ENCODE results near the gene PLA2G4F. TPM values are rescaled to one million over a fixed set of nuclear protein-coding genes. Genes with fewer than 3 reads are reported as not detected.

Gene PLA2G4F
- total RNA-seq, 1 donor from 2014 or later, result 35.1 TPM

GRCh38 chr15:42130246-42130986 is 26.0 kb downstream of the PLA2G4F start:
- H3K27ac ChIP-seq, result no peak overlapping the region
- no peaks in the 10 kb centered on the region for H3K4me1 ChIP-seq
- DNase-seq (ENCODE audit: extremely low spot score in 2 of 2), result no peak
- no peak for TF ChIP-seq CTCF (IDR thresholded peaks at IDR 0.05)
- no peak for TF ChIP-seq POLR2A (IDR thresholded peaks at IDR 0.05)
- no peak for TF ChIP-seq POLR2AphosphoS5 (IDR thresholded peaks at IDR 0.05; ENCODE audit: insufficient read depth in 1 of 2, low read depth in 1 of 2)
- intact Hi-C loops (cut with DNase I), result no loop called here
- no peak overlapping the region for H3K4me3 ChIP-seq
- H3K27me3 ChIP-seq, result no peaks in the 10 kb centered on the region
- no peaks in the 10 kb centered on the region for H3K36me3 ChIP-seq
- H3K9me3 ChIP-seq, result no peaks in the 10 kb centered on the region

- H3K4me3 ChIP-seq, result no peak overlapping the region
- intact Hi-C loops (cut with DNase I), result no loop called here
Observed at GRCh38 chr15:42129364-42129763, 27.1 kb downstream of the PLA2G4F start.

GRCh38 chr15:42128476-42128875 is 28.0 kb downstream of the PLA2G4F start:
- TF ChIP-seq POLR2A (IDR thresholded peaks at IDR 0.05) (no peak), POLR2AphosphoS5 (IDR thresholded peaks at IDR 0.05; ENCODE audit: insufficient read depth in 1 of 2, low read depth in 1 of 2) (no peak), CTCF (IDR thresholded peaks at IDR 0.05) (no peak)
- intact Hi-C loops (cut with DNase I), result no loop called here

More at GRCh38 chr15:42129364-42129763, 27.1 kb downstream of the PLA2G4F start:
- Histone ChIP-seq H3K4me1 (no peaks in the 10 kb centered on the region), H3K9me3 (no peaks in the 10 kb centered on the region), H3K27ac (no peak overlapping the region), H3K27me3 (no peaks in the 10 kb centered on the region), H3K36me3 (no peaks in the 10 kb centered on the region)
- DNase-seq (ENCODE audit: extremely low spot score in 2 of 2), result no peak
- TF ChIP-seq CTCF (IDR thresholded peaks at IDR 0.05) (no peak), POLR2A (IDR thresholded peaks at IDR 0.05) (no peak), POLR2AphosphoS5 (IDR thresholded peaks at IDR 0.05; ENCODE audit: insufficient read depth in 1 of 2, low read depth in 1 of 2) (no peak)

GRCh38 chr15:42123546-42123945 is 32.9 kb downstream of the PLA2G4F start:
- no peak for TF ChIP-seq CTCF (IDR thresholded peaks at IDR 0.05)
- TF ChIP-seq POLR2A (IDR thresholded peaks at IDR 0.05), result no peak
- no peak for TF ChIP-seq POLR2AphosphoS5 (IDR thresholded peaks at IDR 0.05; ENCODE audit: insufficient read depth in 1 of 2, low read depth in 1 of 2)
- intact Hi-C loops (cut with DNase I), result no loop called here
- Histone ChIP-seq H3K9me3 (no peaks in the 10 kb centered on the region), H3K27ac (no peak overlapping the region), H3K27me3 (no peaks in the 10 kb centered on the region), H3K36me3 (no peaks in the 10 kb centered on the region), H3K4me3 (no peak overlapping the region), H3K4me1 (peaks cover 10% of the 10 kb centered on the region)
- no peak for DNase-seq (ENCODE audit: extremely low spot score in 2 of 2)

More at GRCh38 chr15:42128476-42128875, 28.0 kb downstream of the PLA2G4F start:
- no peaks in the 10 kb centered on the region for H3K9me3 ChIP-seq
- no peak overlapping the region for H3K4me3 ChIP-seq
- H3K4me1 ChIP-seq, result no peaks in the 10 kb centered on the region
- H3K27ac ChIP-seq, result no peak overlapping the region
- H3K36me3 ChIP-seq, result no peaks in the 10 kb centered on the region
- no peak for DNase-seq (ENCODE audit: extremely low spot score in 2 of 2)
- no peaks in the 10 kb centered on the region for H3K27me3 ChIP-seq

- Histone ChIP-seq H3K36me3 (no peaks in the 10 kb centered on the region), H3K27me3 (no peaks in the 10 kb centered on the region), H3K4me3 (no peak overlapping the region), H3K27ac (no peak overlapping the region), H3K4me1 (peaks cover 10% of the 10 kb centered on the region), H3K9me3 (no peaks in the 10 kb centered on the region)
- intact Hi-C loops (cut with DNase I), result no loop called here
- TF ChIP-seq POLR2AphosphoS5 (IDR thresholded peaks at IDR 0.05; ENCODE audit: insufficient read depth in 1 of 2, low read depth in 1 of 2) (no peak), CTCF (IDR thresholded peaks at IDR 0.05) (no peak), POLR2A (IDR thresholded peaks at IDR 0.05) (no peak)
- DNase-seq (ENCODE audit: extremely low spot score in 2 of 2), result no peak
Observed at GRCh38 chr15:42121682-42122081, 34.8 kb downstream of the PLA2G4F start.
